Limb (tissue), 2 donors: ENCODE measurements around the gene MMUT.
"Not testable (repeated sequence)": the region's sequence is repeated elsewhere in the genome, so short reads cannot be mapped to it uniquely, and the experiment has no call there.

Experiments
- DNase-seq, 2 donors: peaks; one replicate each; pipeline ENCODE4 v3.0.0-alpha.2; 2016; ENCODE audit errors: extremely low spot score in 2 of 2

The MMUT gene

GRCh38 chr6:49462927-49463611 is at the start of gene MMUT, which contains the start of gene CENPQ:
Gene MMUT, minus strand, starts transcription at chr6:49463253. Its CDS starts 3,787 bp downstream, at chr6:49459466.
Gene CENPQ, plus strand, starts transcription at chr6:49463370. Its CDS starts 6,807 bp downstream, at chr6:49470177.
- DNase-seq, result peak; percentile 94 to 97

- DNase-seq, result no peak
Observed at GRCh38 chr6:49509342-49509741, 46.3 kb upstream of the MMUT start.

GRCh38 chr6:49506569-49507111 is 43.6 kb upstream of the MMUT start:
- no peak for DNase-seq

- no peak for DNase-seq
Observed at GRCh38 chr6:49504666-49505065, 41.6 kb upstream of the MMUT start.

GRCh38 chr6:49499623-49500022 is 36.6 kb upstream of the MMUT start, which contains the start of gene GLYATL3:
Gene GLYATL3, plus strand, starts transcription at chr6:49499923. Its CDS starts 12,068 bp downstream, at chr6:49511991.
- DNase-seq, result no peak

- DNase-seq, result no peak
Observed at GRCh38 chr6:49499126-49499525, 36.1 kb upstream of the MMUT start.

- DNase-seq, result no peak
Observed at GRCh38 chr6:49497304-49497703, 34.3 kb upstream of the MMUT start.

GRCh38 chr6:49490633-49491032 is 27.6 kb upstream of the MMUT start:
- no peak for DNase-seq

GRCh38 chr6:49483380-49483779 is 20.3 kb upstream of the MMUT start:
- not testable (repeated sequence) for DNase-seq

GRCh38 chr6:49481846-49482245 is 18.8 kb upstream of the MMUT start:
- DNase-seq, result not testable (repeated sequence)

GRCh38 chr6:49479308-49479970 is 16.4 kb upstream of the MMUT start:
- DNase-seq, result no peak

- not testable (repeated sequence) for DNase-seq
Observed at GRCh38 chr6:49476564-49476963, 13.5 kb upstream of the MMUT start.

- DNase-seq, result no peak
Observed at GRCh38 chr6:49468042-49468441, 5.0 kb upstream of the MMUT start.

GRCh38 chr6:49464691-49465090 is 1.6 kb upstream of the MMUT start:
- DNase-seq, result no peak

GRCh38 chr6:49463612-49463967 is 537 bp upstream of the MMUT start:
- DNase-seq, result no peak

- no peak for DNase-seq
Observed at GRCh38 chr6:49462599-49462926, 490 bp downstream of the MMUT start.

GRCh38 chr6:49462071-49462470 is 982 bp downstream of the MMUT start:
- DNase-seq, result no peak

- no peak for DNase-seq
Observed at GRCh38 chr6:49457771-49458170, 5.3 kb downstream of the MMUT start.

GRCh38 chr6:49454787-49455709 is 8.0 kb downstream of the MMUT start:
- DNase-seq, result no peak

- no peak for DNase-seq
Observed at GRCh38 chr6:49453221-49453620, 9.8 kb downstream of the MMUT start.

GRCh38 chr6:49430866-49431265 is 32.2 kb downstream of the MMUT start:
- no peak for DNase-seq

- DNase-seq, result no peak
Observed at GRCh38 chr6:49430187-49430586, 32.9 kb downstream of the MMUT start.
